H1 (cell line): ENCODE data around the gene MALSU1.

ENCODE experiments used
- CBX5 ChIP-seq: fragments of 300-800, 300-1000 bp; sonication (generic); IDR thresholded peaks from 2 replicates; pipeline ENCODE4 v1.7.1; 2016; ENCODE audit warnings: antibody characterized with exemption, low read length, low read depth
- EZH2 ChIP-seq: fragments of 200-600 bp; sonication (generic); IDR thresholded peaks from 2 replicates; pipeline ENCODE4 v1.7.1; 2012; ENCODE audit warnings: low read depth, mild to moderate bottlenecking, moderate library complexity, low read length, inconsistent platforms; ENCODE audit not compliant: severe bottlenecking
- GTF2F1 ChIP-seq: IDR thresholded peaks from 2 replicates; pipeline ENCODE4 v1.6.1; 2012; ENCODE audit warnings: low read depth, low read length, improper control_type of control experiment, borderline replicate concordance
- MAFK ChIP-seq: IDR thresholded peaks from 2 replicates; pipeline ENCODE4 v1.6.1; 2012; ENCODE audit warnings: low read depth, mild to moderate bottlenecking, improper control_type of control experiment, low read length
- NRF1 ChIP-seq: IDR thresholded peaks from 2 replicates; pipeline ENCODE4 v1.6.1; 2011; ENCODE audit warnings: mild to moderate bottlenecking, low read depth, low read length, improper control_type of control experiment
- PHF8 ChIP-seq: fragments of 200-600 bp; sonication (generic); conservative IDR thresholded peaks from 2 replicates; pipeline ENCODE4 v1.7.1; 2012; ENCODE audit warnings: low read depth, mild to moderate bottlenecking, inconsistent platforms, low read length, moderate library complexity
- RAD21 ChIP-seq, 2 experiments: IDR thresholded peaks in 1 of 2; conservative IDR thresholded peaks in 1 of 2; 2 replicates each; pipeline ENCODE4 v1.6.1; 2011; ENCODE audit warnings: low read depth in 2 of 2, low read length in 2 of 2, improper control_type of control experiment in 1 of 2, inconsistent platforms in 1 of 2, mild to moderate bottlenecking in 1 of 2, moderate library complexity in 1 of 2
- RXRA ChIP-seq: IDR thresholded peaks from 2 replicates; pipeline ENCODE4 v1.6.1; 2011; ENCODE audit warnings: low read depth, mild to moderate bottlenecking, low read length, moderate library complexity; ENCODE audit not compliant: insufficient read depth
- TAF1 ChIP-seq: IDR thresholded peaks from 2 replicates; pipeline ENCODE4 v1.6.1; 2011; ENCODE audit warnings: mild to moderate bottlenecking, low read depth, low read length
- TF ChIP-seq, protein P1 (sequence below), 3 experiments: IDR thresholded peaks; 1 replicate in 2 of 3; 2 replicates in 1 of 3; pipeline versions ENCODE4 v1.5.1 to v1.6.1; 2011; ENCODE audit warnings: low read length in 3 of 3, mild to moderate bottlenecking in 3 of 3, inconsistent platforms in 2 of 3, low read depth in 1 of 3, moderate library complexity in 1 of 3; ENCODE audit not compliant: insufficient read depth in 1 of 3; ENCODE audit errors: control extremely low read depth in 1 of 3
- TF ChIP-seq, protein P2 (sequence below): IDR thresholded peaks from 2 replicates; pipeline ENCODE4 v1.6.1; 2011; ENCODE audit warnings: low read length, improper control_type of control experiment

DNA sequence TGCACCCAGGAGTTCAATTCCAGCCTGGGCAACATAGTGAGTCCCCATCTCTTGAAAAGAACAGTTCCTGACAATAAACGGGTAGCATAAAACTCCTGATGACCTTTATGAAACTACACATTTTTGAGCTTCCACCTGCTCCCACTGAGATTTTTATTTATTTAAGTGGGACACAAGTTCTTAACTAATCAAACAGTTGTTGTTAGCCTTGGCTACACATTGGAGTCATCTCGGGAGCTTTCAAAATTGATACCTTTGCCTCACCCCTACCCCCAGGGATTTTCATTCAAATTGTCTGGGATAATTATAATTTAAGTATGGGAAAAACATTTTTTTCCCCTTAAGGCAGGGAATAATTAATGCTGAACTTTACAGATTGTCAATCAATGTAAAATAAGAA, 39.3 kb downstream of the MALSU1 start:
- TF ChIP-seq EZH2 (no peak), RXRA (no peak), NRF1 (no peak), TAF1 (no peak), CBX5 (no peak), PHF8 (no peak), GTF2F1 (no peak), RAD21 (IDR thresholded peaks at IDR 0.05 in 1 of 2, conservative IDR thresholded peaks at IDR 0.05 in 1 of 2; ENCODE audit: low read depth in 2 of 2, low read length in 2 of 2) (no peak), MAFK (no peak)
- TF ChIP-seq, protein P1, sequence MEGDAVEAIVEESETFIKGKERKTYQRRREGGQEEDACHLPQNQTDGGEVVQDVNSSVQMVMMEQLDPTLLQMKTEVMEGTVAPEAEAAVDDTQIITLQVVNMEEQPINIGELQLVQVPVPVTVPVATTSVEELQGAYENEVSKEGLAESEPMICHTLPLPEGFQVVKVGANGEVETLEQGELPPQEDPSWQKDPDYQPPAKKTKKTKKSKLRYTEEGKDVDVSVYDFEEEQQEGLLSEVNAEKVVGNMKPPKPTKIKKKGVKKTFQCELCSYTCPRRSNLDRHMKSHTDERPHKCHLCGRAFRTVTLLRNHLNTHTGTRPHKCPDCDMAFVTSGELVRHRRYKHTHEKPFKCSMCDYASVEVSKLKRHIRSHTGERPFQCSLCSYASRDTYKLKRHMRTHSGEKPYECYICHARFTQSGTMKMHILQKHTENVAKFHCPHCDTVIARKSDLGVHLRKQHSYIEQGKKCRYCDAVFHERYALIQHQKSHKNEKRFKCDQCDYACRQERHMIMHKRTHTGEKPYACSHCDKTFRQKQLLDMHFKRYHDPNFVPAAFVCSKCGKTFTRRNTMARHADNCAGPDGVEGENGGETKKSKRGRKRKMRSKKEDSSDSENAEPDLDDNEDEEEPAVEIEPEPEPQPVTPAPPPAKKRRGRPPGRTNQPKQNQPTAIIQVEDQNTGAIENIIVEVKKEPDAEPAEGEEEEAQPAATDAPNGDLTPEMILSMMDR (IDR thresholded peaks at IDR 0.05; ENCODE audit: control extremely low read depth in 1 of 3, insufficient read depth in 1 of 3, low read depth in 1 of 3, low read length in 3 of 3): no peak
- TF ChIP-seq, protein P2, sequence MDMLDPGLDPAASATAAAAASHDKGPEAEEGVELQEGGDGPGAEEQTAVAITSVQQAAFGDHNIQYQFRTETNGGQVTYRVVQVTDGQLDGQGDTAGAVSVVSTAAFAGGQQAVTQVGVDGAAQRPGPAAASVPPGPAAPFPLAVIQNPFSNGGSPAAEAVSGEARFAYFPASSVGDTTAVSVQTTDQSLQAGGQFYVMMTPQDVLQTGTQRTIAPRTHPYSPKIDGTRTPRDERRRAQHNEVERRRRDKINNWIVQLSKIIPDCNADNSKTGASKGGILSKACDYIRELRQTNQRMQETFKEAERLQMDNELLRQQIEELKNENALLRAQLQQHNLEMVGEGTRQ: no peak
